Left cardiac atrium (tissue), 4 donors: ENCODE results near the gene SLC28A1. TPM values are rescaled to one million over a fixed set of nuclear protein-coding genes. Genes with fewer than 3 reads are reported as not detected.

Experiments used
- ATAC-seq, 2 donors: fragments of 200-7000 bp; cut with Tn5 transposase; one replicate each; pipeline ENCODE4 v1.9.1; 2020; ENCODE audit warnings: mild to moderate bottlenecking in 2 of 2, moderate library complexity in 2 of 2
- DNase-seq: peaks from one replicate; pipeline ENCODE4 v3.0.0-alpha.2; 2020
- intact Hi-C, 2 donors: fragments of 100-400 bp; cut with DNase I; formaldehyde crosslinking; loops; one replicate each; pipeline versions ENCODE4 v1.14.1 to v1.15.1; 2022 to 2023
- total RNA-seq, 2 donors: library from RNA; stranded (reverse); fragmentation: NEBNext Ultra II Directional; extraction: Animal tissue kit (Norgen Biotek cat#: 25700); gene quantifications; one replicate each; pipeline ENCODE4 v1.2.1, GENCODE V29; 2021
- donor health status: DM: no; HTN: yes; CAD: no.
- donor health status: DM: no; HTN: yes; CAD: no; lungs with severe emphysema.
- donor health status: DM: yes; HTN: yes; CAD: no.
- donor health status: Dilated cardiomyopathy.

The SLC28A1 gene
- total RNA-seq, 2 donors from 2014 or later: 0.13 to 0.18 TPM

DNA sequence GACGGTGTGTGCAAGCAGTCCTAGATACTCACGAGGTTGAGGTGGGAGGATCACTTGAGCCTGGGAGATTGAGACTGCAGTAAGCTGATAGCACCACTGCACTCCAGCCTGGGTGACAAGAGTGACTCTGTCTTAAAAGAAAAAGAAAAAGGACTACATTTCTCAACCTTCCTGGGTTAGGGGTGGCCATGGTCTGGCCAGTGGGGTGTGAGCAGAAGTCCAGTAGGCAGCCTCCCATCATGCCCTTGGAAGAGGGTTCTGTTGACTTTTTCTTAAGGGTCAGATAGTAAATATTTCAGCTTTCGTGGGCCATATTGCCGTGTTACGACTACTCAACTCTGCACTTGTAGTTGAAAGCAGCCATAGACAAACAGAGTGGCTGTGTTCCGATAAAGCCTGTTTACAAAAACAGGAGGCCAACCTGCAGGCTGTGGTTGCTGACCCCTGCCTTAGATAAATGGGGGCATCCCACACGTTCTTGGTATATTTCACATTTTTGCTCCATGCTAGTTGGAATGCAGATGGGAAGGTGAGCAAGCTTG, 66.2 kb downstream of the SLC28A1 start:
- ATAC-seq (no peak), DNase-seq (no peak)
- intact Hi-C loops: no loop called here

DNA sequence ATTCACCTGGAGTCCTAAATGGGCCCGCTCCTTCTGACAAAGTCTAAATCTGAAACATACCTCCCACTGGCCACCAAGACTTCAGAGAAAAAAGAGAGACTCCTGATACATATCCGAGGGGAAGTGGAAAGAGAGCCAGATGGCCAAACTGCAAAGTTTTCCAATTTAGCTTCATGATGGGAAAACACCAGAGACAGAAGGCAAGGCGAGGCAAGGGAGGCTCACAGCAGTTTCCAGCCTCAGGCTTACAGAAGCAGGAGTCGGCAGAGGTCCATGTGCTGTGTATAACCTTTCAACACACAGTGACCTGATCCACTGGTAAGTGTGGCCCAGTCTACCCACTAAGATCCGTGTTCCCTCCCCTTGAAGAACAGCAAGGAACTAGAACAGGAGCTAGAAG, 67.3 kb downstream of the SLC28A1 start:
- no peak for ATAC-seq
- no peak for DNase-seq
- intact Hi-C loops: no loop called here

DNA sequence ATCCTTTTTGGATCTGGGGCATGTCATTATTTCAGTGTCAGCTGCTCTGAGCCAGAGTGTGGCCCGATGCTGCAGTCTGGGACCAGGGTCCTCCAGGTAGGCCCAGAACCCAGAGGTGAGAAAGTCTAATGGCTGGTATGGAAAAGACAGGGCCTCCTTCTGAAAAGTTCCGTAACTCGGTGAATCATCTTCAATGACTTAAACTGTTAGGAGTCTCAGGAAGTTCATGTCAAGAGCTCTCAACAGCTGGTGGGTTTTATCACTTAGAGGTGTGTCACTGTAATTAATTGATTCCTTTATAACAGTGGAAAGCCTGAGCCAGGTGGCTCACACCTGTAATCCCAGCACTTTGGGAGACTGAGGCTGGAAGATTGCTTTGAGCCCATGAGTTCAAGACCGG, 68.7 kb downstream of the SLC28A1 start:
- intact Hi-C loops: no loop called here
- ATAC-seq: no peak
- DNase-seq: no peak

DNA sequence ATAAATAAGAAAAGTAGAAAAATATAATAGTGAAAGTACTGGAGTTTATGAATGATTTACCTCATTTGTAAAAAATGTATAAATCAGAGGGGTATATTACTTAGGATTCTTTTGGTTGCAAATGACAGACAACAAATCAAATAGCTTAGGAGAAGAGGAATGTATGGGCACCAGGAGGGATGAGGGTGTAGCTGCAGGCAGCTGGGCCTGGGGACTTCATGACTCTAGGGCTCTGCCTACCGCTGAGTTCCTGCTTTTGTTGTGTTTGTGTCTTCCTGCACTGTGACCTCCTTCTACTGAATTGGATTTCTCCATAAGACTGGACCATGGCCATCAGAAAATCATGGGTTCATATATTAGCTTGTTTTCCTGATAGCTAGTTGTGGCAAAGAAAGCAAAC, 69.3 kb downstream of the SLC28A1 start:
- no peak for ATAC-seq
- intact Hi-C loops: no loop called here
- DNase-seq: no peak

DNA sequence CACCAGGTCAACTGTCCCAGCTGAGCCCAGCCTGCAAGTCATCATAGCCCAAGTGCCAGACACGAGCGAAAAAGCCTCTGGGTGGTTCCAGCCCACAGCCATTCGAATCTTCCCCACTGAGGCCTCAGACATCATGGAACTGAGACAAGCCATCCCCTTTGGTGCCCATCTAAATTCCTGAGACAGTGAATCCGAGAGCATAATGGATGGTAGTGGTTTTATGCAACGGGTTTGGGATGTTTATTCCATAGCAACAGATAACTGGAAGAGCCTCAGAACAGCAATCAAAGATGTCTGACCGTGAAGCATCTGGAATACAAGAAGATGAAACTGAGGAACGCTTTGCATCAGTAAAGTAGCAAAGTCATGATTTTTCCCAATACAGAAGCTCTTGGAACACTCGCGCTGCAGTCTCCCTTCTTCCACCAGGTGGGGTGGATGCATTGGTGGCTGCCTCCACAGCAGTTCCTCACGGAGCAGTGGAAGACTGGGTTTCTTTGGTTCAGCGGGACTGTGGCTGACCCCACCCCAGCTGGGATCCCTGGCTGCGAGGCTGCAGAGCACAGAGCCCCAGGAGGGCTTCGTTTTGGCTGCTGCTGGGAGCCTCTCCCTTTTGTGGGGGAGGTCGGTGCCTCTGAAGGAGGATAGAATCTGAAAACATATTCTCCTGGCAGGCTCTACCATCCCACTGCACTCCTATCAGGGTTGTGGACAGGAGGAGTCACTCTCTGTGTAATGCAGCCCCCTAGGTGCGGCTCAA, 70.8 kb downstream of the SLC28A1 start:
- intact Hi-C loops: loop anchor here (1.0 to 5.0 kb wide), 2 partner anchors 87 to 89 kb away; no protein-coding TSS in a partner anchor
- DNase-seq (peak; percentile 80), ATAC-seq (peak; percentile 94 to 97)

DNA sequence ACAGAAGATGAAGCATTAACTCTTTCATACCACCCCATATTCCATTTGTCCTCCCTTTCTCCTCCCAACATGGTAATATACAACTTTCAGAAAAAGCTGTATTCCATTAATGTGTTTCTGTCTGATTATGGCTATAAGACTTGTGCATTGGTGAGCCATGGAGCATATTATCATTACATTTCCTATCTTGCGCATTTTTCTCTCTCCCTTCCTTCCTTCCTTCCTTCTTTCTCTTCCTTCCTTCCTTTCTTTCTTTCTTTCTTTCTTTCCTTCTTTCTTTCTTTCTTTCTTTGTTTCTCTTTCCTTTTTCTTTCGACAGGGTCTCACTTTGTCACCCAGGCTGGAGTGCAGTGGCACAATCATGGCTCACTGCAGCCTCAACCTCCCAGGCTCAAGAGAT, 71.7 kb downstream of the SLC28A1 start:
- no peak for DNase-seq
- no peak for ATAC-seq
- intact Hi-C loops: loop anchor here in 1 of 2 donors (5.0 kb wide), 1 partner anchor 86 kb away; no protein-coding TSS in a partner anchor

DNA sequence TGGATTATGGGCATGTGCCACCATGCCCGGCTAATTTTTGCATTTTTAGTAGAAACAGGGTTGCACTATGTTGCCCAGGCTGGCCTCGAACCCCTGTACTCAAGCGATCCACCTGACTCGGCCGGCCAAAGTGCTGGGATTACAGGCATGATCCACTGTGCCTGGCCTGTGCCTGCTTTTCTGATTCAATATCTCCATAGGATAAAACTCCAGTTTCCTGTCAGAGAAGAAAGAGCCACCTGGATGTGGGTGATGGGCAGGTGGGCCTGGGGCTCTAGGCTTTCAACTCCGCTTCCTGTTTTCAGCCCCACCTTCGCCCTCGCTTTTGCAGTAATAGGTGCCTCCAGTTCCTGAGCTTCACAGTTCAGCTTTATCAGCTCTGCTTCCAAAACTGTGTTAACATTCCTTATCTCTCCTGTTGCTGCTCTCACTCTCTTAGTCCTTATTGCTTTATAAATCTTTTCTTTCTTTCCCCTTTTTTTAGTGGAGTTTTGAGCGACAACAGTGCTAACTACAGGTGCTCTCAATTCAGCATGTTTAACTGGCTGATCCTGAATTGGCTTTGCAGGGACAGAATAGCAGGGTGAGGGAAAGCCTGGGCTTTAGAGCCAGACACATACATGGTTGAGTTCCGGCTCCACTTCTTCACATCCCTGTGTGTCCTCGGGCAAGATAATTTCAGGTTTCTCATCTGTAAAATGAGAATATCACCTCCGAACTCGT, 76.1 kb downstream of the SLC28A1 start:
- intact Hi-C loops: no loop called here
- ATAC-seq (peak in 1 of 2 donors; percentile 28), DNase-seq (no peak)

DNA sequence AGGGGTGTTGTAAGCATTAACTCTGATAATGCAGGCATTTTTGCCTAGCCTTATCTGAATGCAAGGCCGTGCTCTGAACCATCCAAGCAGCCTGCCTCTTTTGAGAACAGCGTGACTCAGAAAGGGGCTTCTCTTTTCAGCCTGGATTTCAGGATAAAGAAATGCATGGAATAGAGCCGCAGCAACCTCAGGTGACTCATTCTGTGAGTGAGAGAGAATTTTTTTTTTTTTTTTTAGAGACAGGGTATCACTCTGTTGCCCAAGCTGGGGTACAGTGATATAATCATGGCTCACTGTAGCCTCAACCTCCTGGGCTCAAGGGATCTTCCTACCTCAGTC, 76.6 kb downstream of the SLC28A1 start:
- DNase-seq (no peak), ATAC-seq (peak; percentile 34 to 93)
- intact Hi-C loops: no loop called here

DNA sequence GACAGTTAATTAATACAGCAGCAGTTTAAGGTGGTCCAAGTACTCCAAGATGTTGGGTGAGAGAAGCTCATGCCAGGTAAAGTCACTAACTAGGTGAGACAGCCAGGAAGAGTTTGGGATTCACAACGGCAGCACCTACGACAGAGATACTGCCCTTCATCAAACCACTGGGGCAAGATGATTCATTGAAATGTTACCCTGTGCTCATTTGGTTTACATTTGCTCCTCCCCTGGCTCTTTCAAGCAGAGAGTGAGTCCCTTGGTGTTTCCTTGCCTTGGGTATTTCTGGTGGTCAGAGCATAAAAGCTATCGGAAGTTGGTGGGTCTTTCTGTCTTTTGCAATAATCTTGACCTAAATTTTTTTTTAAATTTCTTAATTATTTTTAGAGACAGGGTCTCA, 77.2 kb downstream of the SLC28A1 start:
- no peak for ATAC-seq
- intact Hi-C loops: no loop called here
- DNase-seq: no peak

DNA sequence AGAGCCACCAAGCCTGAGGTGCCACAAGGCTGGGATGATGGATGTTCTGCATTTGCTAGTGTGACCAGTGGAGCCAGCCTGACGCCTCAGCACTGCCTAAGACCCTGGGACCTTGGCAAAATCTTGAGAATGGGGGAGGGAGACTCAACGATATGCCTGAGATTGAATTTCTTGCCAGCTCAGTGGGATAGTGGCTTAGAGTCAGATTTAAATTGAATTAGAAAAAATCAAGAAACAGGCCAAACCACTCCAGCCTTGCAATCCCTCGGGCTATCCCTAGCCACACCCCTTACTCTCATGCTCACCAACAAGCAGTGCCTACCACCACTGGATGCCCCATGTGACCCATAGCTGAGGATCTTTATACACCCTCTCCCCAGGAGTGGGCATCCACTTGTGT, 78.5 kb downstream of the SLC28A1 start:
- intact Hi-C loops: no loop called here
- ATAC-seq (no peak), DNase-seq (no peak)

DNA sequence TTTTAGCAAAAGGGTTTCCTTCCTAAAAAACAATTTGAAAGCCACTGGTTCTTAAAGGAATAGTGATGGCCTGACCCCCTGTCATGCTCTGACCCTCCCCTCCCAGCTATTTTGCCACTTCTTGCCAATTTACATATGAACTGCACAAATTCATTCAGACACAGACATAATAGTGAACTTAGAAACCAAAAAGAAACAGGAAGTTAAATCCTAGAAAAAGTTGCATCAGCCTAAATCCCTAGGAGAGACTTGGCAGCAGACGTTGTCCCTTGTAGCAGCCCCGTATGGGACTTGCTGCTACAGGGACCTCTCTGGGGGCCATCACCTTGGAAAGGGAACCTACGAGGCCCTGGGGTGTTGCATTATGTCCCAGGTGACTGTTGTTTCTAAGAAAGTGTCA, 82.9 kb downstream of the SLC28A1 start:
- DNase-seq: no peak
- intact Hi-C loops: no loop called here
- no peak for ATAC-seq

DNA sequence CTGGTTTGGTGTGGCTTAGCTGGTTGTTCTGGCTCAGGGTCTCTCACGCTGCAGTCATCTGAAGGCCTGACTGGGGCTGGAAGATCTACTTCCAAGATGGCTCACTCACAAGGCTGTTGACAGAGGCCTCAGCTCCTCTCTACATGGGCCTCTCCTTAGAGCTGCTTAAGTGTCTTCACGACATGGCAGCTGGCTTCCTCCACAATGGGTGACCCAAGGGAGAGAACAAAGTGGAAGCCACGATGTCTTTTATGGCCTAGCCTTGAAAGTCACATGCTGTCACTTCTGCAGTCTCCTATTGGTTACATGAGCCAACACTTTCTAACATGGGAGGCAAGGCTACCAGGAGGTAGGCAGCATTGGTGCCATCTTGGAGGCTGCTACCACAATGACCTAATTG, 83.8 kb downstream of the SLC28A1 start:
- DNase-seq: no peak

DNA sequence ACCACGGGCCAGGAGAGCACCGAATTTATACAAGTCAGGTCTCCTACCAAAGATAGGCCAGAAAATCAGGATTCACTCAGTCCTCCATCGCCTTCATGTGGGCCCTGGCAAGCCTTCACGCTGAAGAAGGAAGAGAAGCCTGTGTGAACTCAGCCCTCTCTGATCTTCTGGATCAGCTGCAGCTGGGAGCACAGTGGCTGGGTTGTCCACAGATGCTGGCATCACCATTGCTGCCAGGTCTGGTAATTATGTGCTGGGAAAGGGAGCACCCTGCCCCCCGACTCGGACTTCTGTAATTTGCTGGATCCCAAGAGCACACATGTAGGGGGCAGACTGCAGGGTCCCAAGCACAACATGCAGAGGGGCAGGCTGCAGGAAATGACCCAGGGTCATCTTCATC, 84.8 kb downstream of the SLC28A1 start:
- DNase-seq: no peak
- no peak for ATAC-seq
- intact Hi-C loops: no loop called here

More for the DNA sequence above, 83.8 kb downstream of the SLC28A1 start:
- intact Hi-C loops: no loop called here
- no peak for ATAC-seq

DNA sequence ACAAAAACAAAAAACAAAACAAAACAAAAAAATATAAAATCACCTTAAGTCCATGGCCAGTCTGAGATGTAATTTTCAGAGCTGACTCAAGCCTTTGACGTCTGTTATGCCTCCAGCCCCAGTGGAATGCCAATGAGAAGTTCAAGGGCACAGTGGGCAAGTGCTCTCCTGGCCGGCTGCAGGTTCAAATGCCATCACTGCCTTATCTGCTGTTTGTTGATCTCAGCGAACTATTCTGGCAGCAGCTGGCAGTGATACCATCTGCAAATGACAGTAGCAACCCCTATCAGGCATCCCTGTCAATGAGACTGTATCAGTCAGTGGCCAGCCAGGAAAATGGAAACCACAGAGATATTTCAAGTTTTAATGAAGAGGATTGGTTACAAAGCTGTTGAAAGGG, 86.4 kb downstream of the SLC28A1 start:
- ATAC-seq: peak in 1 of 2 donors; percentile 40
- intact Hi-C loops: no loop called here
- DNase-seq: no peak

DNA sequence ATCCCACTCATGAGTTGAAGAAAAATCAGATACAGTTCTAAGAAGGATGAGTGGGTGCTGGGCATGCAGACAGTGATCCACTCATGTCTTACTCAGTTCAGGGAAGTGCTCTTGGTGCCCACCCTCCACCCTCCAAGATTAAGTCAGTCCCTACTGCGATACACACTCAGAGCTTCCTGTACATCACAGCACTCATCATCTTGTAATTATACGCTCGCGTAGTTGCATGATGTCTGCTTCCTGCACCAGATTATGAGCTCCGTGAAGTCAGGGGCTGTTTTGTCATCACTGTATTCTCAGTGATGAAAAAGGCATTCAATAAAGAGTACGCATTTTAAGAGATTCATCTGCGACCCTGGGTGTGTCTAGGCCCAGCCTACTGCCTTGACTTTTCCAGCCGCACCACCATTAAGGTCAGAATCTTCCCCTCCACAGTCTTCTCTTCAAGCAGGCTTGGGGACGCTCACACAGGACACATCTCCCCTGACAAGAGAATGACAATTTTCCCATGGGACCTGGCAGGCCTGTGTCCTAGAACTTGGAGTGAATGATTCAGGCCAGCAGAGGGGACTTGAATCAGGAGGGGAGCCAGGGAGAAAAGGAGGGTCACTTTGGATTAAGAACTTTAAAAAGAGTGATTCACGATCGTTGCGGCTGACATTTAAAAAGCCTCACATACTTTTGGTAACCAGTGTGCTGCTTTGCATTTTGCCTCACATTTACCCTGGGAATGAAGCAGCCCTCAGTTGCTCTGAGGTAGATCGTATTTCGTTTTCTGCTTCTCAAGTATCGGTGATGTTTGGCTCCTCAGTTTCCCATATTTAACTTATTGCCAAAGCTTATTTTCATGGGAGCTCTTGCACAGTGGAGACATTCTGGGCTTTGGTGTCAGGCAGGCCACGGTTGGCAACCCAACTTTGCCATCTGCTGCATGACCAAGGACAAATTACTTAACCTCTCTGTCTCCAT, 89.3 kb downstream of the SLC28A1 start:
- intact Hi-C loops: no loop called here
- DNase-seq: no peak
- no peak for ATAC-seq

DNA sequence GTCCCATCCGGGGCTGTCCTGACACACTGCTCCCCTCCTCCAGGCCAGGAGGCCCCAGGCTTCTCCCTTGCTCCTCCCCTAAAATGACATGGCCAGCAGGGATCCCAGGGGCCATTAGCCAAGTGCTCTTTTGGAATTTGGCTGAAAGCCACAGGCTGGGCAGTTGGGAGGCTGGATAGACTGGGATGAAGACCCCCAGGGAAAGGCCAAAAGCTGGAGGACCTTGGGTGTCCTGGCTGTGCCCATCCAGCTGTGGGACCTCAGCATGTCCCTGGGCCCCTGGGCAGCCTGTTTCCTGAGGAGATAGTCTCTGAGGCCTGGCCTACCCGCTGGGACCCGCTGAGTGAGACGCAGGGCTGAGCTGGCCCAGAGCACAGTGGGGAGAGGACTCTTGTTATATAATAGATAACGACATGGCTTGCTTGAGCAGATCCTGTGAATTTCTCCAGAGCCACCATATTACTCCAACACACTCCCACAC, 91.4 kb downstream of the SLC28A1 start:
- ATAC-seq (no peak), DNase-seq (no peak)
- intact Hi-C loops: no loop called here

DNA sequence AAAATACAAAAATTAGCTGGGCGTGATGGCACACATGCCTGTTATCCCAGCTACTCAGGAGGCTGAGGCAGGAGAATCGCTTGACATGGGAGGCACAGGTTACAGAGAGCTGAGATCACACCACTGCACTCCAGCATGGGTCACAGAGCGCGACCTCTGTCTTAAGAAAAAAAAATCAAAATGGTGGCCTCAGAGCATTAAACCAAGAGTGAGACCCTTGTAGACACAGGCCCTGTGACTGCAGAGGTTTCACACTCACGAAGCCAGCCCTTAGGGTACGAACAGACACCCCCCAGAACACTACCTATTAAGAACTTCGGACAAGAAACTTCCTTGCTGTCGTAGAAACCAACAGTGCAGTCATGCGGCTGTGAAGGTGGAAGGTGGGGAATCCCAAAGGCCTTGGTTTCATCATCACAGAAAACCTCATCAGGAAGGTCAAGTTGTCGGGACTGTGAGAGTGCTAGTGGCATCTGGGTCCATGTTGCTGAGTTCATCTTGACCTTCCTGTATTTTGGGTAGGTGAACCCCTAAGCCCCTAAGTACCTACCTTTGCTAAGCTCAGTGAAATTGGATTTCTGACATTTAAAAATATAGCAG, 92.4 kb downstream of the SLC28A1 start:
- intact Hi-C loops: no loop called here
- no peak for DNase-seq
- no peak for ATAC-seq

DNA sequence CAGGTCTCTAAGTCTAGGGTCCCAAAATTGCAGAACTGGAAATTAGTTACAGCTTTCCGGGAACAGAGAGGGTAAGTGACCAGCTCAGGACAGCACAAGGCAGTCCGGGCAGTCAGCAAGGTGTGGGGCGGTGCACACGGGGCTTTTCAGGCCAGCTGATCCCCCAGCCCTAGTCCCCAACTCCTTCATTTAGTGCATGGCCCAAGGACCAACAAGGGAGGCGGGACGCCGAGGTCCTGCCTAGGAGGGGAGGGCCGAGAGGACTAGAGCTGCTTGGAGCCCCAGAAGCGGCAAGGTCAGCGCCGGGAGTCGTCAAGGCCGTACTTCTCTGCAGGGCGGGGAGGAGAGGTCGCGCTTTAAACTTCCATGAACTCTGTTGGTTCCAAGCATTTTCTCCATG, 95.2 kb downstream of the SLC28A1 start:
- ATAC-seq: no peak
- peak; percentile 40 for DNase-seq
- intact Hi-C loops: loop anchor here in 1 of 2 donors (5.0 to 10.0 kb wide), 2 partner anchors 68 to 135 kb away; no protein-coding TSS in a partner anchor
